22Rv1 (cell line): ENCODE measurements around the gene B4GALNT2.
"Not testable (repeated sequence)": the region's sequence is repeated elsewhere in the genome, so short reads cannot be mapped to it uniquely, and the experiment has no call there.

ENCODE experiments used
- CTCF ChIP-seq: fragments of 450-650 bp; IDR thresholded peaks from 2 replicates; pipeline ENCODE4 v1.5.1; 2017; ENCODE audit warnings: mild to moderate bottlenecking
- ZFX ChIP-seq: fragments of 450-650 bp; IDR thresholded peaks from 2 replicates; pipeline ENCODE4 v1.6.1; 2017; ENCODE audit warnings: antibody characterized with exemption, borderline replicate concordance

DNA sequence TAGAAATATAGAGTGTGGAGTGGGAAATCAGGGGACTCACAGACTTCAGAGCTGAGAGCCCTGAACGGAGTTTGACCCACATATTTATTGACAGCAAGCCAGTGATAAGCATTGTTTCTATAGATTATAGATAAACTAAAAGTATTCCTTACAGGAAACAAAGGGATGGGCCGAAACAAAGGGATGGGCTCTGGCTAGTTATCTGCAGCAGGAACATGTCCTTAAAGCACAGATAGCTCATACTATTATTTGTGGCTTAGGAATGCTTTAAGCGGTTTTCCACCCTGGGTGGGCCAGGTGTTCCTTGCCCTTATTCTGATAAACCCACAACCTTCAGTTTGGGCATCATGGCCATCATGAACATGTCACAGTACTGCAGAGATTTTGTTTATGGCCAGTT, 38.1 kb downstream of the B4GALNT2 start:
- TF ChIP-seq CTCF, ZFX: not testable (repeated sequence)
